PC-9 (cell line): ENCODE data around the gene RRN3.

Source experiments
- CTCF ChIP-seq: fragments of 200-600 bp; sonication (generic); conservative IDR thresholded peaks from 2 replicates; pipeline ENCODE4 v1.6.1; 2017; ENCODE audit warnings: mixed run types, antibody characterized with exemption, mild to moderate bottlenecking, moderate library complexity
- EZH2 ChIP-seq: fragments of 200-600 bp; sonication (generic); IDR thresholded peaks from 2 replicates; pipeline ENCODE4 v1.8.0; 2017; ENCODE audit warnings: antibody characterized with exemption, low read depth

DNA sequence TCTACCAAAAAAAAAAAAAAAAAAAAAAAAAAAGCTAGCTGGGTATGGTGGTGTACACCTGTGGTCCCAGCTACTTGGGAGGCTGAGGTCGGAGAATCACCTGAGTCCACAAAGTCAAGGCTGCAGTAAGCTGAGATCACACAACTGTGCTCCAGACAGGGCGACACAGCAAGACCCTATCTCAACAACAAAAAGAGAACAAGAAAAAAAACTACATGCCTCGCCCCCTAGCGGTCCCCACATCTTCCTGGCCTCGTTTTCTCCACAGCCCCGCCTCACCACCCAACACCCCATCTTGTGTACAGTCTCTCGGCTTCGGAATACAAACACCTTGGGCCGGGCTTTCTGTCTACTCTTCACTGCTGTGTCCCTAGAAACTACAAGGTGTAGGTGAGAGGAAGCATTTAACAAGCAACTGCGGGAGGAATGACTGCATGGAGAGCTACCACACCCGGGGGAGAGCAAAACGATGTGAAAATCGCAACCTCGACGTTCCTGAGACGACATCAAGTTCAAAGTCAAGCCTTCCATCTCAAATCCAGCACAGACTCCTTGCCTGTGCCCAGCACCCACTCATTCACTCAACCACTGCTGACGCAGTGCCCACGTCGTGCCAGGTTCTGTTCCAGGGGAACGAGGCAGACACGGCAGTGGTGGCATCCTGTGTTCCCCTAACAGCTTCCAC lies 47.2 kb downstream of the RRN3 start:
- TF ChIP-seq CTCF (no peak), EZH2 (no peak)
